AG04449 (cell line): ENCODE measurements around the gene SPAG17.

Experiments used
- CTCF ChIA-PET: fragments of 350-600 bp; formaldehyde crosslinking; extraction: SDS; loops from one replicate; lab custom pipeline; 2021; ENCODE audit warnings: antibody characterized with exemption; lab: Yijun Ruan, JAX
- POLR2A ChIA-PET: fragments of 400-600, 350-600 bp; formaldehyde crosslinking; extraction: SDS; loops from one replicate; lab custom pipeline; 2020; ENCODE audit warnings: antibody characterized with exemption, inconsistent platforms; lab: Yijun Ruan, JAX
- DNase-seq: peaks from one replicate; pipeline ENCODE4 v3.0.0-alpha.2; 2010; ENCODE audit warnings: low read depth, low spot score
- H3K4me3 ChIP-seq: 2 replicates; pipeline ENCODE4 v1.5.1; 2011; ENCODE audit warnings: low read depth, mild to moderate bottlenecking, control low read depth, low read length
- CTCF ChIP-seq: IDR thresholded peaks from one replicate; pipeline ENCODE4 v1.5.1; 2011; ENCODE audit warnings: mild to moderate bottlenecking, moderate library complexity, low read length, control low read depth, inconsistent platforms; ENCODE audit not compliant: insufficient read depth; ENCODE audit errors: missing control alignments

Gene SPAG17

GRCh38 chr1:117959364-117959763, 225.7 kb downstream of the SPAG17 start:
- ChIA-PET CTCF (interaction anchor here (1.3 kb wide), 1 partner anchor 891 kb away, joined by 3 read pairs; no protein-coding TSS in a partner anchor), POLR2A (no interaction called here)
- no peak for DNase-seq
- no peak overlapping the region for H3K4me3 ChIP-seq
- TF ChIP-seq CTCF = no peak

- no peak for TF ChIP-seq CTCF
- ChIA-PET POLR2A (interaction anchor here (1.2 kb wide), 1 partner anchor 9 kb away, joined by 3 read pairs; no protein-coding TSS in a partner anchor), CTCF (no interaction called here)
- DNase-seq = no peak
- no peak overlapping the region for H3K4me3 ChIP-seq
These were observed 232.6 kb downstream of the SPAG17 start for GRCh38 chr1:117952386-117952785.

GRCh38 chr1:117942293-117942692, 242.7 kb downstream of the SPAG17 start:
- no peak for TF ChIP-seq CTCF
- CTCF ChIA-PET = no interaction called here
- H3K4me3 ChIP-seq = no peak overlapping the region
- no peak for DNase-seq
- POLR2A ChIA-PET = no interaction called here

- DNase-seq = no peak
- POLR2A ChIA-PET = no interaction called here
These were observed 251.3 kb downstream of the SPAG17 start for GRCh38 chr1:117933769-117934168.

GRCh38 chr1:117932576-117932975, 252.5 kb downstream of the SPAG17 start:
- no peak for TF ChIP-seq CTCF
- ChIA-PET POLR2A (no interaction called here), CTCF (no interaction called here)
- H3K4me3 ChIP-seq = no peak overlapping the region
- DNase-seq = no peak

More at GRCh38 chr1:117933769-117934168, 251.3 kb downstream of the SPAG17 start:
- CTCF ChIA-PET = no interaction called here
- H3K4me3 ChIP-seq = no peak overlapping the region
- no peak for TF ChIP-seq CTCF

- TF ChIP-seq CTCF = no peak
- peak overlapping the region; percentile 98 for H3K4me3 ChIP-seq
- POLR2A ChIA-PET = no interaction called here
- DNase-seq = no peak
- CTCF ChIA-PET = no interaction called here
These were observed 254.5 kb downstream of the SPAG17 start for GRCh38 chr1:117930484-117930883.
